HepG2 (cell line): ENCODE measurements around the gene STARD13. TPM values are rescaled to one million over a fixed set of nuclear protein-coding genes. Genes with fewer than 3 reads are reported as not detected.

Experiments
- CHD2 ChIP-seq: IDR thresholded peaks from 2 replicates; pipeline ENCODE4 v1.6.1; 2011; ENCODE audit warnings: low read depth, low read length, improper control_type of control experiment
- HDAC2 ChIP-seq: sonication (generic); formaldehyde crosslinking; IDR thresholded peaks from 2 replicates; pipeline ENCODE4 v1.4.0; 2020; ENCODE audit warnings: missing genetic modification reagents
- NRL ChIP-seq: sonication (generic); formaldehyde crosslinking; IDR thresholded peaks from 2 replicates; pipeline ENCODE4 v1.5.0; 2020; ENCODE audit warnings: missing genetic modification reagents, mild to moderate bottlenecking, moderate library complexity, borderline replicate concordance
- RAD51 ChIP-seq: fragments of 450-650 bp; IDR thresholded peaks from 2 replicates; pipeline ENCODE4 v1.6.1; 2016; ENCODE audit warnings: borderline replicate concordance
- RELA ChIP-seq: sonication (generic); formaldehyde crosslinking; IDR thresholded peaks from 2 replicates; pipeline ENCODE4 v1.4.0; 2020; ENCODE audit warnings: missing genetic modification reagents
- RNF2 ChIP-seq: fragments of 450-650 bp; conservative IDR thresholded peaks from 2 replicates; pipeline ENCODE4 v1.6.1; 2016; ENCODE audit warnings: low read depth
- TBX3 ChIP-seq: fragments of 450-650 bp; IDR thresholded peaks from 2 replicates; pipeline ENCODE4 v1.6.1; 2017; ENCODE audit warnings: antibody characterized with exemption, mild to moderate bottlenecking, inconsistent platforms, borderline replicate concordance
- ZNF616 ChIP-seq: sonication (generic); formaldehyde crosslinking; IDR thresholded peaks from 2 replicates; pipeline ENCODE4 v1.5.0; 2020; ENCODE audit warnings: low read depth, mild to moderate bottlenecking, missing genetic modification reagents
- ZNF713 ChIP-seq: sonication (generic); formaldehyde crosslinking; IDR thresholded peaks from 2 replicates; pipeline ENCODE4 v1.4.0; 2020; ENCODE audit warnings: mild to moderate bottlenecking, missing genetic modification reagents
- ZNF792 ChIP-seq: IDR thresholded peaks from 2 replicates; pipeline ENCODE4 v1.6.1; 2016
- ZSCAN12 ChIP-seq: sonication (generic); formaldehyde crosslinking; IDR thresholded peaks from 2 replicates; pipeline ENCODE4 v1.9.0; 2021; ENCODE audit warnings: mild to moderate bottlenecking, missing genetic modification reagents
- ZSCAN20 ChIP-seq: sonication (generic); formaldehyde crosslinking; IDR thresholded peaks from 2 replicates; pipeline ENCODE4 v1.4.0; 2020; ENCODE audit warnings: missing genetic modification reagents, mild to moderate bottlenecking, borderline replicate concordance
- polyA plus RNA-seq, 8 experiments: library from polyadenylated mRNA; depleted of rRNA in 3 of 8; stranded (reverse) in 7 of 8; unstranded in 1 of 8; fragments of >200 nt; fragmentation: Illumina TruSeq in 4 of 8; extraction: Trizol in 4 of 8; gene quantifications; 2 replicates each; pipeline versions ENCODE4 v1.2.1 to v1.2.3, GENCODE V29; 2011 to 2016; ENCODE audit warnings: low read depth in 4 of 8, missing spikeins in 1 of 8, mixed read lengths in 1 of 8; ENCODE audit not compliant: insufficient read depth in 1 of 8
- total RNA-seq, 5 experiments: library from RNA; depleted of rRNA; stranded (reverse); fragments of >200 nt; fragmentation: Illumina TruSeq; extraction: Trizol; gene quantifications; 2 replicates each; pipeline ENCODE4 v1.2.3, GENCODE V29; 2016; ENCODE audit warnings: low read depth in 1 of 5
- TF ChIP-seq, protein P1 (sequence below): sonication (generic); formaldehyde crosslinking; IDR thresholded peaks from 2 replicates; pipeline ENCODE4 v1.5.1; 2020; ENCODE audit warnings: mild to moderate bottlenecking, moderate library complexity, missing genetic modification reagents
- TF ChIP-seq, protein P2 (sequence below): sonication (generic); formaldehyde crosslinking; IDR thresholded peaks from 2 replicates; pipeline ENCODE4 v1.5.0; 2020; ENCODE audit warnings: missing genetic modification reagents
- TF ChIP-seq, protein P3 (sequence below): sonication (generic); formaldehyde crosslinking; IDR thresholded peaks from 2 replicates; pipeline ENCODE4 v1.4.0; 2020; ENCODE audit warnings: missing genetic modification reagents
- TF ChIP-seq, protein P4 (sequence below): IDR thresholded peaks from 2 replicates; pipeline ENCODE4 v1.6.1; 2012; ENCODE audit warnings: low read length, improper control_type of control experiment
- TF ChIP-seq, protein P5 (sequence below): sonication (generic); formaldehyde crosslinking; IDR thresholded peaks from 2 replicates; pipeline ENCODE4 v1.8.0; 2022; ENCODE audit warnings: mild to moderate bottlenecking, missing genetic modification reagents; ENCODE audit not compliant: insufficient replicate concordance

STARD13 gene
- total and polyA plus RNA-seq, 2 of the 13 experiments (the other 11 are each of a cell fraction or from before 2014, with no cell fraction given), result 12.8 to 14.3 TPM

DNA sequence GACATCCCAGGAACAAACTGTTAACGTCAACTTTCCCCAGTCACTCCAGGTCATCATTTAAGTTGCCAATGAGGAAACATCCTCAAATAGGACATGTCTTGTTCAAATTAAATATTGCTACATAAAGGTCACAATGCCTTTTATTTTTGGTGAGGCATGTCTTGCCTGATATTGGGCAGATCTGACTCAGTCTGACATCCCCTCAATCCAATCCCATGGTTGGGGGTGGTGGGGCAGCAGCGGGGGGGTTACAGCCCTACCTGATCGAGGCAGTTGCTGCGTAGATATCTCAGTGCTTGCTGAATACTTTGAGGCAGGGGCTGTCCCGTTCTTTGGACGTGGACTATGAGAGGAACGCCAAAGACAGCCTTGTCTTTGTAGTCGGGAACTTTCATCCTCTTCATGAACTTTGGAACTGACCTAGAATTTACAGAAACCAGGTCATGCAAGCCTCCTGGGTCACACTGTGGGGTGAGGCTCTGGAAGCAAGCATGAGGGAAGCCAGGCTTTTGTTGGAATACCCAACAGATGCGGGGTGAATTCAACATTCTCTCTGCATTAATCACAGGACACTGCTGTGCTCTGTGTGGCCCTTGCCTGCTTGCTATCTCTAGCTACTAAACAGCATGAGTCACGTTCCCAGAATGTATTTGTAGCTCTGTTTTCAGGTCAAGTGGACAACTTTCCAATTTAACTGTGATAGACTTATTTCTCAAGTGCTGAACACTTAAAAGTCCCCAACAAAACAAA is 159.6 kb downstream of the STARD13 start (continued):
- TF ChIP-seq, protein P1, sequence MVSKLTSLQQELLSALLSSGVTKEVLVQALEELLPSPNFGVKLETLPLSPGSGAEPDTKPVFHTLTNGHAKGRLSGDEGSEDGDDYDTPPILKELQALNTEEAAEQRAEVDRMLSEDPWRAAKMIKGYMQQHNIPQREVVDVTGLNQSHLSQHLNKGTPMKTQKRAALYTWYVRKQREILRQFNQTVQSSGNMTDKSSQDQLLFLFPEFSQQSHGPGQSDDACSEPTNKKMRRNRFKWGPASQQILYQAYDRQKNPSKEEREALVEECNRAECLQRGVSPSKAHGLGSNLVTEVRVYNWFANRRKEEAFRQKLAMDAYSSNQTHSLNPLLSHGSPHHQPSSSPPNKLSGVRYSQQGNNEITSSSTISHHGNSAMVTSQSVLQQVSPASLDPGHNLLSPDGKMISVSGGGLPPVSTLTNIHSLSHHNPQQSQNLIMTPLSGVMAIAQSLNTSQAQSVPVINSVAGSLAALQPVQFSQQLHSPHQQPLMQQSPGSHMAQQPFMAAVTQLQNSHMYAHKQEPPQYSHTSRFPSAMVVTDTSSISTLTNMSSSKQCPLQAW (CRISPR knock-in tag), result peak; percentile 81
- TF ChIP-seq RNF2, result no peak
- TF ChIP-seq ZSCAN12 (CRISPR knock-in tag), result no peak
- no peak for TF ChIP-seq ZSCAN20 (CRISPR knock-in tag)
- TF ChIP-seq, protein P2, sequence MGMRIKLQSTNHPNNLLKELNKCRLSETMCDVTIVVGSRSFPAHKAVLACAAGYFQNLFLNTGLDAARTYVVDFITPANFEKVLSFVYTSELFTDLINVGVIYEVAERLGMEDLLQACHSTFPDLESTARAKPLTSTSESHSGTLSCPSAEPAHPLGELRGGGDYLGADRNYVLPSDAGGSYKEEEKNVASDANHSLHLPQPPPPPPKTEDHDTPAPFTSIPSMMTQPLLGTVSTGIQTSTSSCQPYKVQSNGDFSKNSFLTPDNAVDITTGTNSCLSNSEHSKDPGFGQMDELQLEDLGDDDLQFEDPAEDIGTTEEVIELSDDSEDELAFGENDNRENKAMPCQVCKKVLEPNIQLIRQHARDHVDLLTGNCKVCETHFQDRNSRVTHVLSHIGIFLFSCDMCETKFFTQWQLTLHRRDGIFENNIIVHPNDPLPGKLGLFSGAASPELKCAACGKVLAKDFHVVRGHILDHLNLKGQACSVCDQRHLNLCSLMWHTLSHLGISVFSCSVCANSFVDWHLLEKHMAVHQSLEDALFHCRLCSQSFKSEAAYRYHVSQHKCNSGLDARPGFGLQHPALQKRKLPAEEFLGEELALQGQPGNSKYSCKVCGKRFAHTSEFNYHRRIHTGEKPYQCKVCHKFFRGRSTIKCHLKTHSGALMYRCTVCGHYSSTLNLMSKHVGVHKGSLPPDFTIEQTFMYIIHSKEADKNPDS, result peak; percentile 77; the same call in 1 of the 2 replicates
- peak; percentile 89; the same call in 1 of the 2 replicates for TF ChIP-seq ZNF792
- TF ChIP-seq ZNF616 (CRISPR knock-in tag), result no peak
- no peak for TF ChIP-seq CHD2
- TF ChIP-seq, protein P3, sequence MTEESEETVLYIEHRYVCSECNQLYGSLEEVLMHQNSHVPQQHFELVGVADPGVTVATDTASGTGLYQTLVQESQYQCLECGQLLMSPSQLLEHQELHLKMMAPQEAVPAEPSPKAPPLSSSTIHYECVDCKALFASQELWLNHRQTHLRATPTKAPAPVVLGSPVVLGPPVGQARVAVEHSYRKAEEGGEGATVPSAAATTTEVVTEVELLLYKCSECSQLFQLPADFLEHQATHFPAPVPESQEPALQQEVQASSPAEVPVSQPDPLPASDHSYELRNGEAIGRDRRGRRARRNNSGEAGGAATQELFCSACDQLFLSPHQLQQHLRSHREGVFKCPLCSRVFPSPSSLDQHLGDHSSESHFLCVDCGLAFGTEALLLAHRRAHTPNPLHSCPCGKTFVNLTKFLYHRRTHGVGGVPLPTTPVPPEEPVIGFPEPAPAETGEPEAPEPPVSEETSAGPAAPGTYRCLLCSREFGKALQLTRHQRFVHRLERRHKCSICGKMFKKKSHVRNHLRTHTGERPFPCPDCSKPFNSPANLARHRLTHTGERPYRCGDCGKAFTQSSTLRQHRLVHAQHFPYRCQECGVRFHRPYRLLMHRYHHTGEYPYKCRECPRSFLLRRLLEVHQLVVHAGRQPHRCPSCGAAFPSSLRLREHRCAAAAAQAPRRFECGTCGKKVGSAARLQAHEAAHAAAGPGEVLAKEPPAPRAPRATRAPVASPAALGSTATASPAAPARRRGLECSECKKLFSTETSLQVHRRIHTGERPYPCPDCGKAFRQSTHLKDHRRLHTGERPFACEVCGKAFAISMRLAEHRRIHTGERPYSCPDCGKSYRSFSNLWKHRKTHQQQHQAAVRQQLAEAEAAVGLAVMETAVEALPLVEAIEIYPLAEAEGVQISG (CRISPR knock-in tag), result peak; percentile 77
- peak; percentile 97 for TF ChIP-seq HDAC2 (CRISPR knock-in tag)
- TF ChIP-seq RAD51, result no peak
- peak; percentile 50; the same call in 1 of the 2 replicates for TF ChIP-seq TBX3
- no peak for TF ChIP-seq NRL
- TF ChIP-seq ZNF713, result no peak
- TF ChIP-seq, protein P4, sequence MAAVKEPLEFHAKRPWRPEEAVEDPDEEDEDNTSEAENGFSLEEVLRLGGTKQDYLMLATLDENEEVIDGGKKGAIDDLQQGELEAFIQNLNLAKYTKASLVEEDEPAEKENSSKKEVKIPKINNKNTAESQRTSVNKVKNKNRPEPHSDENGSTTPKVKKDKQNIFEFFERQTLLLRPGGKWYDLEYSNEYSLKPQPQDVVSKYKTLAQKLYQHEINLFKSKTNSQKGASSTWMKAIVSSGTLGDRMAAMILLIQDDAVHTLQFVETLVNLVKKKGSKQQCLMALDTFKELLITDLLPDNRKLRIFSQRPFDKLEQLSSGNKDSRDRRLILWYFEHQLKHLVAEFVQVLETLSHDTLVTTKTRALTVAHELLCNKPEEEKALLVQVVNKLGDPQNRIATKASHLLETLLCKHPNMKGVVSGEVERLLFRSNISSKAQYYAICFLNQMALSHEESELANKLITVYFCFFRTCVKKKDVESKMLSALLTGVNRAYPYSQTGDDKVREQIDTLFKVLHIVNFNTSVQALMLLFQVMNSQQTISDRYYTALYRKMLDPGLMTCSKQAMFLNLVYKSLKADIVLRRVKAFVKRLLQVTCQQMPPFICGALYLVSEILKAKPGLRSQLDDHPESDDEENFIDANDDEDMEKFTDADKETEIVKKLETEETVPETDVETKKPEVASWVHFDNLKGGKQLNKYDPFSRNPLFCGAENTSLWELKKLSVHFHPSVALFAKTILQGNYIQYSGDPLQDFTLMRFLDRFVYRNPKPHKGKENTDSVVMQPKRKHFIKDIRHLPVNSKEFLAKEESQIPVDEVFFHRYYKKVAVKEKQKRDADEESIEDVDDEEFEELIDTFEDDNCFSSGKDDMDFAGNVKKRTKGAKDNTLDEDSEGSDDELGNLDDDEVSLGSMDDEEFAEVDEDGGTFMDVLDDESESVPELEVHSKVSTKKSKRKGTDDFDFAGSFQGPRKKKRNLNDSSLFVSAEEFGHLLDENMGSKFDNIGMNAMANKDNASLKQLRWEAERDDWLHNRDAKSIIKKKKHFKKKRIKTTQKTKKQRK, result no peak
- TF ChIP-seq, protein P5, sequence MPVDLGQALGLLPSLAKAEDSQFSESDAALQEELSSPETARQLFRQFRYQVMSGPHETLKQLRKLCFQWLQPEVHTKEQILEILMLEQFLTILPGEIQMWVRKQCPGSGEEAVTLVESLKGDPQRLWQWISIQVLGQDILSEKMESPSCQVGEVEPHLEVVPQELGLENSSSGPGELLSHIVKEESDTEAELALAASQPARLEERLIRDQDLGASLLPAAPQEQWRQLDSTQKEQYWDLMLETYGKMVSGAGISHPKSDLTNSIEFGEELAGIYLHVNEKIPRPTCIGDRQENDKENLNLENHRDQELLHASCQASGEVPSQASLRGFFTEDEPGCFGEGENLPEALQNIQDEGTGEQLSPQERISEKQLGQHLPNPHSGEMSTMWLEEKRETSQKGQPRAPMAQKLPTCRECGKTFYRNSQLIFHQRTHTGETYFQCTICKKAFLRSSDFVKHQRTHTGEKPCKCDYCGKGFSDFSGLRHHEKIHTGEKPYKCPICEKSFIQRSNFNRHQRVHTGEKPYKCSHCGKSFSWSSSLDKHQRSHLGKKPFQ (CRISPR knock-in tag), result peak; percentile 97
- TF ChIP-seq RELA, result no peak
